Inferior parietal cortex (tissue), 1 donor: ENCODE results near the gene BCKDHA.
"Not testable (repeated sequence)": the region's sequence is repeated elsewhere in the genome, so short reads cannot be mapped to it uniquely, and the experiment has no call there.

Source experiments
- DNase-seq: peaks from one replicate; pipeline ENCODE4 v3.0.0-alpha.2; 2016; ENCODE audit errors: extremely low spot score

BCKDHA gene

DNA sequence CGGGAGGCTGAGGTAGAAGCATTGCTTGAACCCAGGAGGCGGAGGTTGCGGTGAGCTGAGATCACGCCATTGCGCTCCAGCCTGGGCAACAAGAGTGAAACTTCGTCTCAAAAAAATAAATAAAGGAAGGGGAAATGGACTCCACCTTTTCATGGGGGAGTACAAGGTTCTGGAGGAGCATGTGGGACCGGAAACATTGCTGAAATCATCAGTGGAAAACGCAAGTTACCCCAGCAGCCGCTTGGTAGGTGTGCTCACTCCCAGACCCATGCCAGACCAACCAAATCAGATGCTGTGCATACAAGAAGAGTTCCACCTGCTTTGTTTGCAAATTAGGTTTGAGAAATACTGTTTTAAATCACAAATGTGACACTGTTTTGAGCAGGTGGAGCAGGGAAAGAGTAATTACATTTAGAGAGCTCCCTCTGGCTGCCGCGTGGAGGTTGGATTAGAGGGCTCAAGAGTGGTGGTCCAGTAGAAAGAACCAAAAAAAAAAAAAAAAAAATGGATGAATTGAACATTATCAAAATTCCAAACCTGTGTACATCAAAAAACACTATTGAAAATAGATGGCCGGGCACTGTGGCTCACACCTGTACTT, 50.2 kb downstream of the BCKDHA start:
- no peak for DNase-seq

DNA sequence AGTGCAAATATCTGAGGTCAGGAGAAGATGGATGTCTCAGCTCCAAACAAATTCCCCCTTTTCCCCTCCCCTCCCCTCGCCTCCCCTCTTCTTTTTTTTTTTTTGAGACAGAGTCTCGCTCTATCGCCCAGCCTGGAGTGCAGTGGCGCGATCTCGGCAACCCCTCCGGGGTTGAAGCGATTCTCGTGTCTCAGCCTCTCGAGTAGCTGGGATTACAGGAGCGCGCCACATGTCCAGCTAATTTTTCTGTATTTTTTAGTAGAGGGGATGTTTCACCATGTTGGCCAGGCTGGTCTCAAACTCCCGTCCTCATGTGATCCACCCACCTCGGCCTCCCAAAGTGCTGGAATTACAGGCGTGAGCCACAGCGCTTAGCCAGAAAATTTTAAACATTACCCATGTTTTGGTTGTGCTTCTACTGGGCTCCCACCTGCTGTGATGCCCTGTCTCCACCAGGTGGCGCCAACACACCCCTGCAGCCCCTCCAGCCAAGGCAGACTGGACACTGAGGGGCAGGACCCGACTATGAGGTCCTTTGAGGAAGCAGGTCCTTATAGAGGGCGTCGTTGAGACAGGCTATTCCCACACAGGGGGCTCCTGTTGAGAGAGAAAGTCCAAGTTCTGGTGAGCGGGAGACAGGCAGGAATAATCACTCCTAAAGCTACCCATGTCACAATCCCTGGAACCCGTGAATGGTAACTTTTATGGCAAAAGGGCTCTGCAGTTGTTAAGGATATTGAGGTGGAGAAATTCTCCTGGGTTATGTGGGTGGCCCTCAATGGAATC, 51.7 kb downstream of the BCKDHA start:
- DNase-seq, result peak; percentile 58

DNA sequence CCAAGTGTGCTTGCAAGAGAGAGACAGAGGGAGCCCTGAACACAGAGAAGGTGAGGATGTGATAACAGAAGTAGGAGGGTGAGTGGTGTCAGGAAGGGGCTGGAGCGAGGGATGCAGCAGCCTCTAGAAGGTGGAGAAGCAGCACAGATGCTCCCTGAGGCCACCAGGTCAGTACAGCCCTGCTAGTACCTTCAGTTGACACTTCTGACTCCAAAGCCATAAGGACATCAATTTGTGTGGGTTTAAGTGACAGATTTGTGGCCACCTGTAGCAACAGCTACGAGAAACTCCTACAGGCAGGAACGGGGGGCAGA, 52.2 kb downstream of the BCKDHA start:
- DNase-seq, result no peak

DNA sequence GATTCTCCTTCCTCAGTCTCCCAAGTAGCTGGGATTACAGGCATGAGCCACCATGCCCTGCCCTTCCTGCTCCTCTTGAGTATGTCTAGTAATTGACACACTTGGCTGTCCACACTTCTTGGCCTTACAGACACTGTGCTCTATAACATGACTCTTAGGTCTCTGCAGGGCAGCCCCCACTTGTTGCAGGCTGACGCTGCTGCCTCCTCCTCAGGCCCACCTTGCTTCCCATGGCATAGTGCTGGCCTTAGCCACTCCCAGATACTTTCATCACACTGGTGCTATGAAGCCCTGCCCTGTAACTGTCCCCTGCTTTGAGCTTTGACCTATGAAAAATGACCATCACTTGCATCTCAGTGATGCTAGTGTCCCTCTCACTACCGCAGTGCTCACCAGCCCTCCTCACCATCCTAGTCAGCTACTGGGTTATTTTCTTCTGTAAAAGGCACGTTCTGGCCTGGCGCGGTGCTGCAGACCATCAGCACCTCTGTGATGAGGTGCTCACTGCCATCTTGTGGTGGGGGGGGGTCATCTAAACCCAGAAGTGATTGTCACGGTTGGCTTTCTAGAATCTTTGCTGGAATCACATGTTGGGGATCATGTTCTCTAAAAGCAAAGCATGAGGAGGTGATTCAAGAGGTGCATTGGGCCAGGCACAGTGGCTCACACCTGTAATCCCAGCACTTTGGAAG, 55.1 kb downstream of the BCKDHA start:
- DNase-seq, result no peak

DNA sequence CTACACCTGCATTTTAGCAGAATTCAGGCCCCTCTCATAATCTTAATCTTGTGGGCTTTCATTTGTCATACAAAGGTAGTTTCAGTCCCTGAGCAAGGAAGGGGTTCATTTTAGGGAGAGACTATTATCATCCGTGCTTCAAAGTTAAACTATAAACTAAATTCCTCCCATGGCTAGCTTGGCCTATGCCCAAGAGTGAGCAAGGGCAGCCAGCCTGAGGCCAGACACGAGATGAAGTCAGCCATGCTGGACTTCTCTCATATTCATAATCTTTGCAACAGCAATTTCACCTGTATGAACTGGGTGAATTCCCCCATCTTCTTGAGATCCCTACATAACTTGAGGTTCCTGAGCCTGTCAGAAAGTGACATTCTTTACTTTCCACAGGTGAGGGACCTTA, 58.3 kb downstream of the BCKDHA start:
- no peak for DNase-seq

DNA sequence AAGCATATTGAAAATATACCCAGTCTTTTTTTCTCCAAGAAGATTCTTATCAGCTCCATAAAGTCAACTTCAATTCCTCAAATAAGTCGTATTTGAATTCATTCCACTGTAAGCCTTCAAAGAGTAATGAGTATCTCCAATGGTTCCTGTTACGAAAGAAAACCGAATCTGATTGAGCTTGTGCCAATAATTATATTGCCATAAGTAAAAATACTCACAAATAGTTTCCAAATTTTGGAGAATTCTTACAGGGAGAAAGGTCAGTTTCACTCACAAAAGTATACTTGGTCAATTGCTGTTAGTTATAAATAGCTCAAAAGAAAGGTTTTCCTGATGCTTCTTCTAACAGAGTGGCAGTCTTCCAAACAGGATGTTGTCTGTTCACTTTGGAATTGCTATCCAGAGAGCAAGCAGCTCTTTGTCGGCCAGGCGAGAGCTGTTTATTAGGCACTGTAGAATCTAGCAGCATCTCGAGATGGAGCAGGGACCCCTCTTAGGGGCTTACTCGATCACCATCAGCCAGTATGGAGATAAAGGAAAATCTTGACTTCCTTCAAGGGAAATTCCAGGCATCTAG, 58.8 kb downstream of the BCKDHA start:
- DNase-seq, result no peak

DNA sequence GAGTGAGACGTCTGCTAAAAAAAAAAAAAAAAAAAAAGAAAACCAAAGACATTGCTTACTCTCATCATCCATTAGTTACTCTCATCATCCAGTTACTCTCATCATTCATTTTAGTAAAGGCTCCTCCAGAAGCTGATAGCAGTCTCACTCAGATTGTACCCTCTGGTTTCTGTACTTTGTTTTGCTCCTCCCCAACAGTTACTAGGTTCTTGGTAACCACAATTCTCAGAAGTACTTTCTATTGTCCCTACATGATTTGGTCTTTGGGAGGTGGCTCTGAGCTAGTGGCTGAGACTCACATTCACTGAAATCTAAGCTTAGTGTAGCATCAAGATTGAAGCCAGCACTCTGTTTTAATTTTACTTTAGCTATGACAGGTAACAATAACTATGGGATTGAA, 59.6 kb downstream of the BCKDHA start:
- no peak for DNase-seq

DNA sequence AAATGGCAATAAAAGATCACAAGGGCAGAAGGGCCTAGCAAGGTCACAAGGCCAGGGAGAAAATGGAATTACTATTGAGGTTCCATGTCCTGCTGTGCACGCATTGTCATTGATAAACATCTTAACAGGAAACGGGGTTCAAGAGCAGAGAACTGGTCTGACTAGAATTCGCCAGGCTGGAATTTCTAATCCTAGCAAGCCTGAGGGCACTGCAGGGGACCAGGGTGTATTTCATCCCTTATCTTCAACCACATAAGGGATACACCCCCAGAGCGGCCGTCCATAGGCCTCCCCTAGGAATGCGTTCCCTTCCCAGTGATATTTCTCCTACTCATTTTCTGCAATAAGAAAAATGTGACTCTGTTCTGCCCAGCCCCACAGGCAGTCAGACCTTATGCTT, 64.9 kb downstream of the BCKDHA start:
- no peak for DNase-seq

DNA sequence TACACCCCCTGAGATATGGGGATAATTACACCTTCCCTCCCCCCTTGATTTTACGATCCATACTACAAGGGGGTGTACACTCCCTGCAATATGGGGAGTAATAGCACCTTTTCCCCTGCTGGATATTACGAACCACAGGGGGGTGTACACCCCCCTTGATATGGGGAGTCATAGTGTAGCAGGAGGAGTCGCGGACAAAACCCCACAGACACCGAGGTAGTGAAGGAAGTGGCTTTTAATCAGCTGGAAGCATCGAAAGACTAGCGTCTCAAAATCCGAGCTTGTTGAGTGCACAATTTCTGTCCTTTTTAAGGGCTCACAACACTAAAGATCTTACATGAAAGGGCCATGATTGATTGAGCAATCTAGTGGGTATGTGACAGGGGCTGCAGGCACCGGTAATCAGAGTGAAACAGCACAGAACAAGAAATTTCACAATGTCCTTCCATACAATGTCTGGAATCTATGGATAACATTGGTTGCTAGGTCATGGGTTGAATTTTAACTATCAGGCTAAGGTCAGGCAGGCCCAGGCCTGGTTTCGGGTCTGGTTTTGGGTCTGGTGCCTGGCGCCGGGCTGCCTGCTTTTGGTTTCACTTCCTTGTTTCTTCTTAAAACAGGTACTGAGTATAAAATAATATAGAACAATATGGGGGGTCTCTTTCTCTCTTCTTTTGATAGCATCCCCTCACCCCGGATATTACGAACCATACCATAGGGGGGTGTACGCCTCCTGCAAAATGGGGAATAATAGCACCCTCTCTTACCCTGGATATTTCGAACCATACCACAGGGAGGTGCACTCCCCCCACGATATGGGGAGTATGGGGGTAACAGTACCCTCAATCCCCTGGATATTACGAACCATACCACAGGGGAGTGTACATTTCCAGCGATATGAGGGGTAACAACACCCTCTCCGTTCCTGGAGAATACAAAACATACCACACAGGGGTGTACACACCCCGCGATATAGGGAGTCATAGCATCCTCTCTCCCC, 65.9 kb downstream of the BCKDHA start:
- DNase-seq, result not testable (repeated sequence)
